Amygdala (tissue), 56 donors: Measurements from ENCODE around the gene SURF6.
"Not testable (repeated sequence)": the region's sequence is repeated elsewhere in the genome, so short reads cannot be mapped to it uniquely, and the experiment has no call there.

Experiments used
- DNase-seq, 56 donors: peaks; one replicate each; lab custom pipeline; 2025; lab: John Stamatoyannopoulos, UW

SURF6 gene

DNA sequence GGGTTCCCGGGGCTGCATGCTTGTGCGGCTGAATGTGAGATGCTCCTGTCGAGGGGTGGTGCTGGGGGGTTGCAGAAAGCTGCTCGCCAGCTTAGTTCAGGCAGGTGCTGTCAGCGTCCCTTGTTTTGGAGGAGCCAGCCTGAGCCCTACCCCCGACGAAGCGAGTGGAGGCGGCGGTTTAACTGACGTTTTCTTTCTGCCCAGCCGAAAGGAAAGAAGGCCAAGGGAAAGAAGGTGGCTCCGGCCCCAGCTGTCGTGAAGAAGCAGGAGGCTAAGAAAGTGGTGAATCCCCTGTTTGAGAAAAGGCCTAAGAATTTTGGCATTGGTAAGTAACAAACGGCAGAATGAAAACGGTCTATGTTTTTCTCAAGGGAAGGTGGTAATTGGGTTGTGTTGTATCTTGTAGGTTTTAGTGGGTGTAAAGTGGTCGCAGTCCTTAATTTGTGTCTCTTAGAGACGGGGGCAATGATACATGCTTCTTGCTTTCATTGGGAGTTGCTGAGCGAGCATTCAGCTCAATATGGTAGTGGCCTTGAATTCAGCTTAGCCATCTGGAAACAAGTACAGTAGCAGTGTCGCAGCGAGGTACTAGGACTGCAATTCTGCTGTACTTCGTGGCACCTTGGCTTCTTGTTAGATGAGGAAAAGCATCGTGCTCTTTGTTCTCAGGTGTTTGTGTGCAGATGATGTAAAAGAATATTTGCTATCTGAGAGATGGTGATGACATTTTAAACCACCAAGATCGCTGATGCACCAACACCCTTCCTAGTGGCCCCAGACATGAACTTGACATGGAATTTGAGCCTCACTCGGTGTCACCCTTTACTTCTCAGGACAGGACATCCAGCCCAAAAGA lies 13.0 kb upstream of the SURF6 start:
- peak in 1 of 56 donors; percentile 46 for DNase-seq

DNA sequence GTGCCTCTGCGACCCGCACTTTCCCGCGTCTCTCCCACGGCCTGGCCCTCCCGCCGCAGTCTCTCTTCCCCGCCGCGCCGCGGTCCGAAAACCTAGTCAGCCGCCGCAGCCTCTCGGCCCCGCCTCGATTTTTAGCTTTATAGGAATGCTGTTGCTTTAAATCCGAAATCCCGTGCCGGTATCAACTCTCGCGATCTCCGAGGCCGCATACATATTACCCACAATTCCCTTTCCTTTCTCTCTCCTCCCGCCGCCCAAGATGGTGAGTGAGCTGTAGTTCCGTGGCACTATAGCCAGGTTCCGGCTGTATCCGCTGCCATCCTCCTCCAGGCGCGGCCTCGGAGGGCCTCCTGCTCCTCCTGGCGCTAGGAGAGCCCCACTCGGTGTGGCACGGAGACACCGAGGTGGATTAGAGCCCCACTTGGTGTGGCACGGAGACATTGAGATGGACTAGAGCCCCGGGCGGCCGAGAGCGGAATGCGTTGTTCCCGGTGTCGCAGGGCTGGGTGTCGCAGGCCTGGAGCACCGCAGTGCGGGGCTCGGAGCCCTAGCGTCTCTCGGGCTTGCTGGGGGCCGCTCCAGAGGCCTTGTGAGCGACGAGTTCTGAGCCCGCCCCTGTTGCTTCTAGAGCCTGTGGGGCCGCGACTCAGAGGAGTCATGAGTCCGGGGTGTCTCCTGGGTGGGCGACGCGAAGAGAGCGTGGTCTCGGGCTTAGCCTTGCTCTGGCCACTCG lies 12.2 kb upstream of the SURF6 start, which contains the start of the genes MED22 and RPL7A:
Gene MED22 (minus strand): TSS at position 147 of the 733 bp plus-strand sequence. CDS start 1,469 bp downstream, outside the sequence.
Gene RPL7A (plus strand): TSS at position 234 of the 733 bp plus-strand sequence. CDS start 26 bp downstream, at position 260.
- peak; percentile 23 to 95 (median 78) for DNase-seq

- DNase-seq: peak in 3 of 56 donors; percentile 29 to 73 (median 46)
Measured at GRCh38 chr9:133347515-133347984, 11.6 kb upstream of the SURF6 start.

GRCh38 chr9:133346021-133346785 lies 10.2 kb upstream of the SURF6 start:
- no peak for DNase-seq

DNA sequence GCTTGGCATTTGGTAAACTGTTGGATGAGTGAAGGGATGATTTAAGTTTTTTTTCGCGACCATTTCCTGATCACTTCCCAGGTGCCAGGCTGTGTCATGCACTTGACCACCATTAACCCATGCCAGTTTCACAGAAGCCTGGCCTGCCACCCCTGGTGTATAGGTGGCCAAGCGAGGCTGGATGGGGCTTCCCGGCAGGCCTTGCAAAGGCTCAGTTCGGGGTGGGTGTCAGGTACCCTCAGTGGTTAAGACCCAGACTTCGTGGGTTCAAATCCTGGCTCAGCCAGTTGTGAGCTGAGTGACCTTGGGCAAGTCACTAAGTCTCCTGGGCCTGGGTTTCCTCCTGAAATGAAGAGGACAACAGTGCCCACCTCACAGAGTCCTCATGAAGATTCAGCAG lies 9.6 kb upstream of the SURF6 start:
- DNase-seq: no peak

DNA sequence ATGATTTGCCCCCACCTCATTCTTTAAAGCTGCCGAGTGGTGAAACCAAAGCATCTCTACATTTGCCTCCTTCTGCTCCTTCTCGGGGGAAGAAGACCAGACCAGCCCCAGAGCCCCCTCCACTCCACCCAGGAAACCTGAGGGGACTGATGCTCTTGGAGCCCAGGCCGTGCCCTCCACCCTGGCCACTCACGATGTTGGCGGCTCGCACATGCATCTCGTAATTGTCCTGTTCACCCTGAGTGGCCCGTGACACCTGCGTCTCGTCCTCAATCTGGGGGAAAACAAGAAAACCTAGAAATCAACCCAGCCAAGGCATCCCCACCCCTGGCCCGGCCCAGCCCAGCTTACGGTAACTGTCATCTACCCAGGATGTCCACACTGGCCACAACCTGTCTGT lies 9.0 kb upstream of the SURF6 start:
- no peak for DNase-seq

DNA sequence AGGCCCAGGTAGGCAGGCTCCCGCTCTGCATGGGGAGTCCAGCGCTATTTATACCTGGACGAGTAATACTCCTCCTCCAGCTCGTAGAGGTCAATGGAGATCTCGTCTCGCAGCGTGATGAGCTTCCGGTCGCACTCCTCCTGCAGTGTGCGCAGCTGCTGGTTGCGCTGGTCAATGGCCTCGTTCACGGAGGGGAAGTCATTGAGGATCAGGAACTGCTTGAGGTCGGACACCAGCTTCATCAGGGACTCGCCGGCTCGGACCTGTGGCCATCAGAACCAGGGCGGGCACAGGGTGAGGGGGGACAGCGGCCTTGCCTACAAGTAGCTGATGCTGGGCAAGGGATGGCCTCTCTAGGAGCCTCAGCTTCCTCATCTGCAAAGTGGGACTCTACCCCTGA lies 8.1 kb upstream of the SURF6 start:
- no peak for DNase-seq

- DNase-seq: no peak
Measured at GRCh38 chr9:133342570-133342969, 6.6 kb upstream of the SURF6 start.

GRCh38 chr9:133342069-133342406 lies 6.0 kb upstream of the SURF6 start:
- DNase-seq: no peak

DNA sequence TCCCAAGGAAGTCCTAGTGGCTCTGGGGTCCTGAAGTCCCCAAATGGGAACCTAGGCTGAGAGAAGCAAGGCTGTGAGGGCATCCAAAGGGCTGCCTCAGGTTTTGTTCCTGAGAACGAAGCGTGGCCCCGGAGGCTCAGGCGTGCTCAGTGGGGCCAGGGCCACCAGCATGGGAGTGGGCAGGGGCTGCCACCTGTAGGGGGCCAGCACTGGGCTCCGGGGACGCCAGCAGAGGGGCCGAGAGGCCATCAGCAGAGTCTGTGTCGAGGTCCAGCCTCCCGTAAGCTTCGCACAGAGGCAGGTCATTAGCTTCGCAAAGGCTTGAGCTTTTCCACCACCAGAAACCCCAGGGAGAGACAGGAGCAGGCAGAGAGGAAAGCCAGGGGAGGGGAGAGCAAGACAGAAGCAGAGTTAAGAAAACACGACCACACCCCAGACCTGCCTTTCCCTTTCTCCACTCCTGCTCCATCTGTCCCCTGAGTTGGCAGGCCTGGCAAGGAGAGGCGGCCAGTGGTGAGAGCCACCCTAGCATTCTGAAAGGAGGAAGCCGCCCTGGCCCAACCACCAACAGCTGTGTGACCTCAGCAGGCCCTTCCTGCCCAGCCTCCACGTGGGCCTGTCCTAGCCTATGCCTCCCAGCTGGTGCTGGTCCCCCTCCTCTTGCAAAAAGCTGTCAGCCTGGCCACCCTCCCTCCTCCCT lies 5.5 kb upstream of the SURF6 start:
- DNase-seq: peak in 12 of 56 donors; percentile 7 to 43 (median 25)

GRCh38 chr9:133340916-133341315 lies 4.9 kb upstream of the SURF6 start:
- DNase-seq: no peak

DNA sequence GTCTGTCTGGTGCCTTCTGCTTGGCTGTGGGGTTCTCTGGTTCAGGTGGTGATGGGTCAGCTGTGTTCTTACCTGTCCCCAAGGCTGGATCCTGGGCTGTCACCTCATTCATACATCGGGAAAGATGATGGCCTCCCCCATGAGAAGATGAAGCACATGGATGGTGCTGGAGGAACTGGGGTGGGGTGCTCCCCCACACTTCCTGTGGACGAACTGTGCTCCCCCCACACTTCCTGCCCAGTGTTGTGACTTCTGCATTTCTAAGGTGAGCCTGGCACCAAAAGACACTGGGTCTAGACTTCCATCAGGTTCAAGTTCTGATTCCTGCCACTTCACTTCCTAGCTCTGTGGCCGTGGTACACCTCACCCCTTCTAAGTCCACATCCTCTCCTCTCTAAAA lies 4.3 kb upstream of the SURF6 start:
- DNase-seq: no peak

DNA sequence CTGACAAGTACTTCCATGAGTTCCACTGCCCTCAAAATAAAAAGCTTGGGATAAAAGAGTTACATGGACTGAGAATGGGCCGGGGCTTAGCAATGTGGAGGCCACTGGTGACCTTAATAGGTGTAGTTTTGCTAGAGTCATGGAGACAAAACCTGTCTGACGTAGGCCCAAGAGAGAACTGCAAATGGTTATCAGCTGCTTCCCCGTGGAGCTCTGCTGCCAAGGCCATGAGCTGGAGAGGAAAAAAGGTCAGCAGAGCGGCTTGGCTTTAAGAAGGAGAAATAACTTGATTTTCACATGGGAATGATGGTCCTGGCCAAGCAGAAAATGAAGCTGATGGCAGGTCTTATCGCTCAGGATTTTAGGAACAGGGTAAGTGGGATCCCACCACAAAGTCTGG lies 3.7 kb upstream of the SURF6 start:
- no peak for DNase-seq

DNA sequence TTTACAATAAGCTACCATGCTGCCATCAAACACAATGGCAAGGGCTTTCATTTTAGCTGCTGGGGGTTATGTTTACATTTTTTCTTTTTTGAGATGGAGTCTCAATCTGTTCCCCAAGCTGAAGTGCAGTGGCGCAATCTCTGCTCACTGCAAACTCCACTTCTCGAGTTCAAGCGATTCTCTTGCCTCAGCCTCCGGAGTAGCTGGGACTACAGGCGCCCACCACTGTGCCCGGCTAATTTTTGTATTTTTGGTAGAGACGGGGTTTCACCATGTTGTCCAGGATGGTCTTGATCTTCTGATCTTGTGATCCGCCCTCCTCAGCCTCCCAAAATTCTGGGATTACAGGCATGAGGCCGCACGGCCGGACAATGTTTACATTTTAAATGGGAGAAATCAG lies 1.1 kb downstream of the SURF6 start:
- not testable (repeated sequence) for DNase-seq

GRCh38 chr9:133334161-133334560 lies 1.8 kb downstream of the SURF6 start:
- DNase-seq: no peak

GRCh38 chr9:133333566-133333965 lies 2.4 kb downstream of the SURF6 start:
- no peak for DNase-seq

DNA sequence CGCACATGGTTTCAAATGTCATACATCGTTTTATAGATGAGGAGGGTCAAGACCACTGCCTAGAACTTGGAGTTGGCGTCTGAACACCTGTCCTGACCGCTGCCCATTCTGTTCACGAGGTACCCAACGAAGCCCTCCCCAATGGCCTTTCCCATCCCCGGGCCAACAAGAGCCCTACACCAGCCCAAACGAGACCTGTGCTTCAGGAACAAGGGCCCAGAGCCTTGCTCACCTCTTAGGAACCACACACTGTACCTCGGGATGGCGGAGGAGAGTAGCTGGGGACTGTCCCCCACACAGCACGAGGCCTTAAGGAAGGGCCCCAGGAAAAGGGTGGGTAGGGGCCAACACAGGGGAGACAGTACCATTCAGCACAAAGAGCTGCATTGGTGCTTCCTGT lies 3.0 kb downstream of the SURF6 start:
- DNase-seq: no peak

GRCh38 chr9:133332381-133332730 lies 3.6 kb downstream of the SURF6 start:
- no peak for DNase-seq

DNA sequence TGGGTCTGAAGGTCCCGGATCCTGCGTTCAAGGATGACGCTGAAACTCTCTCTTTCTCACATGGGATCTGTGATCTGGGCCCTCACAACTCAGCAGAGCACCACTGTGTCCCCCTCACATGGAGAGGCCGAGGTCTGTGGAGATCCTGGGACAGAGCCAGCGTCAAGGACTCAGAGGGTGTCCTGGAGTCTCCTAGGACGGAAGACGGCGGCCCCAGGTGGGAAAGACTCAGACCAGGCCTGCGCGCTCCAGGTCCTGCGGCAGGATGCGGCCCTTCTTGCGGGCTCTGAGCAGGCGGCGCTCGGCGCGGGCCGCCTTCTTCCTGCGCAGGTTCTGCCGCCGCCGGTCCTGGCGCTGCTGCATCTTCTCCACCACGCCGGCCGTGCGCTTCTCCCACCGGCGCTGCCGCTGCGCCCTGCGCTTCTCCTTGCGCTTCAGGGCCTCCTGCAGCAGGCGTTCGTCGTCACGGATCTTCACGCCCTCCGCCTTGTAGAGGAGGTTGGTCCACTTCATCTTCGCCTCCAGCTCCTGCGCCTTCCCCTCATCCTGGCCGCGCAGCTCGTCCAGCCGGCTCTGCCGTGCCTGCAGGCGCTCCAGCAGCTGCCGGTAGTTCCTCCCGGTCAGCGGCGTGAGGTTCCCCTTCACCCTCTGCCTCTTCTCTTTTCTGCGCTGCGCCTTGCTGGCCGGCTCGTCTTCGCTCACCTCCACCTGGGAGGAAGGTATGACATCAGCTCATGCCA lies 4.2 kb downstream of the SURF6 start:
- DNase-seq: no peak

DNA sequence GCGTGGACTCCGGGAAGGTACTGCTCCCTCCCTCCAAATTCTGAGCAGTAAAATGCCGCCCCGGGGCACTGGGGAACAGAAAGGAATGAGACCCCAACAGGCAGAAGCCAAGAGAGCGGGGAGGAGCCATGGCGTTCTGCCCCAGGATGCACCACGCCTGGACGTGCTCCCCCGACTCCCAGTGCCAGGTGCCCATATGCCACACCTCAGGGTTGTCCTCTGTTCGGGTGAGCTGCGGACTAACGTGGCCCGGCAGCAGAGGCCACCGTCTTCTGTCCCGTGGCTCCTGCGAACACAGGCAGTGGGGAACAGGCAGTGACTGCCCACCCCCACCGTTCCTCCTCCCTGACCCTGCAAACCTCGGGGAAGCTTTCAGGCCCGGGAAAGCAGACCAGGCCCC lies 4.8 kb downstream of the SURF6 start:
- no peak for DNase-seq
